ENCODE results near the gene TMEM150A.

- TF ChIP-seq SIN3A (IDR thresholded peaks at IDR 0.05; ENCODE audit: borderline replicate concordance, low read depth, low read length): no peak
- no peak for TF ChIP-seq ZNF639 (CRISPR knock-in tag; conservative IDR thresholded peaks at IDR 0.05)
- no peak for TF ChIP-seq ZNF644 (CRISPR knock-in tag; IDR thresholded peaks at IDR 0.05; ENCODE audit: low read depth)
- no peak for TF ChIP-seq HCFC1 (IDR thresholded peaks at IDR 0.05; ENCODE audit: low read depth, low read length)
- TF ChIP-seq CTCF (CRISPR knock-in tag; IDR thresholded peaks at IDR 0.05): no peak
- no peak for TF ChIP-seq POGZ (CRISPR knock-in tag; IDR thresholded peaks at IDR 0.05)
- TF ChIP-seq MBD4 (IDR thresholded peaks at IDR 0.05; ENCODE audit: borderline replicate concordance, low read length): no peak
- TF ChIP-seq CBX5 (CRISPR knock-in tag; IDR thresholded peaks at IDR 0.05; ENCODE audit: borderline replicate concordance): no peak
- TF ChIP-seq BCL3 (CRISPR knock-in tag; IDR thresholded peaks at IDR 0.05): no peak
- no peak for TF ChIP-seq ZKSCAN1 (IDR thresholded peaks at IDR 0.05; ENCODE audit: low read length)
- TF ChIP-seq GABPA (IDR thresholded peaks at IDR 0.05; ENCODE audit: low read depth, low read length): no peak
- TF ChIP-seq GABPA (CRISPR knock-in tag; IDR thresholded peaks at IDR 0.05; ENCODE audit: low read depth): no peak
- no peak for TF ChIP-seq RAD21 (CRISPR knock-in tag; IDR thresholded peaks at IDR 0.05)
- no peak for TF ChIP-seq MAFK (conservative IDR thresholded peaks at IDR 0.05 in 1 of 2, IDR thresholded peaks at IDR 0.05 in 1 of 2; ENCODE audit: low read length in 2 of 2)
- no peak for TF ChIP-seq ZNF768 (CRISPR knock-in tag; IDR thresholded peaks at IDR 0.05)
Observed at GRCh38 chr2:85600235-85600575, 2.3 kb downstream of the TMEM150A start.
